Esophagus (tissue), 2 donors: ENCODE measurements around the gene FAM168B. TPM values are rescaled to one million over a fixed set of nuclear protein-coding genes. Genes with fewer than 3 reads are reported as not detected.

Experiments used
- H3K27ac ChIP-seq, 2 donors: one replicate each; pipeline ENCODE4 v1.5.1; 2013; ENCODE audit warnings: low read depth in 2 of 2, mild to moderate bottlenecking in 2 of 2, inconsistent platforms in 1 of 2, low read length in 1 of 2, moderate library complexity in 1 of 2
- H3K27me3 ChIP-seq, 2 donors: one replicate each; pipeline ENCODE4 v1.6.1; 2013; ENCODE audit warnings: low read length in 2 of 2, control low read depth in 1 of 2, mild to moderate bottlenecking in 1 of 2; ENCODE audit not compliant: insufficient read depth in 2 of 2, control insufficient read depth in 1 of 2
- H3K36me3 ChIP-seq, 2 donors: one replicate each; pipeline ENCODE4 v1.6.1; 2013; ENCODE audit warnings: low read length in 1 of 2; ENCODE audit not compliant: control insufficient read depth in 2 of 2, insufficient read depth in 2 of 2
- H3K4me1 ChIP-seq, 2 donors: one replicate each; pipeline ENCODE4 v1.6.1; 2013; ENCODE audit warnings: low read length in 1 of 2; ENCODE audit not compliant: control insufficient read depth in 2 of 2, insufficient read depth in 2 of 2
- H3K4me3 ChIP-seq, 2 donors: one replicate each; pipeline ENCODE4 v1.5.1; 2013; ENCODE audit warnings: low read length in 2 of 2, mild to moderate bottlenecking in 2 of 2, low read depth in 1 of 2, moderate library complexity in 1 of 2
- H3K9me3 ChIP-seq, 2 donors: one replicate each; pipeline ENCODE4 v1.6.1; 2013; ENCODE audit warnings: mild to moderate bottlenecking in 2 of 2, low read depth in 1 of 2, low read length in 1 of 2, moderate library complexity in 1 of 2; ENCODE audit not compliant: control insufficient read depth in 2 of 2, insufficient read depth in 1 of 2
- WGBS, 2 donors: extraction: QIAGEN DNeasy Blood & Tissue Kit; methylation state at CpG; one replicate each; pipeline ENCODE4 v1.1.7; 2013; 5-methylcytosine and 5-hydroxymethylcytosine counted together
- polyA plus RNA-seq, 2 donors: library from polyadenylated mRNA; stranded (reverse); fragments of 200-250 nt; gene quantifications; one replicate each; pipeline ENCODE4 v1.2.3, GENCODE V29; 2013
- donor health status: healthy with polysubstance abuse.
- donor health status: Bipolar disorder and iron deficiency.

Gene FAM168B
- polyA plus RNA-seq, 2 donors = 13.2 to 27.3 TPM

DNA sequence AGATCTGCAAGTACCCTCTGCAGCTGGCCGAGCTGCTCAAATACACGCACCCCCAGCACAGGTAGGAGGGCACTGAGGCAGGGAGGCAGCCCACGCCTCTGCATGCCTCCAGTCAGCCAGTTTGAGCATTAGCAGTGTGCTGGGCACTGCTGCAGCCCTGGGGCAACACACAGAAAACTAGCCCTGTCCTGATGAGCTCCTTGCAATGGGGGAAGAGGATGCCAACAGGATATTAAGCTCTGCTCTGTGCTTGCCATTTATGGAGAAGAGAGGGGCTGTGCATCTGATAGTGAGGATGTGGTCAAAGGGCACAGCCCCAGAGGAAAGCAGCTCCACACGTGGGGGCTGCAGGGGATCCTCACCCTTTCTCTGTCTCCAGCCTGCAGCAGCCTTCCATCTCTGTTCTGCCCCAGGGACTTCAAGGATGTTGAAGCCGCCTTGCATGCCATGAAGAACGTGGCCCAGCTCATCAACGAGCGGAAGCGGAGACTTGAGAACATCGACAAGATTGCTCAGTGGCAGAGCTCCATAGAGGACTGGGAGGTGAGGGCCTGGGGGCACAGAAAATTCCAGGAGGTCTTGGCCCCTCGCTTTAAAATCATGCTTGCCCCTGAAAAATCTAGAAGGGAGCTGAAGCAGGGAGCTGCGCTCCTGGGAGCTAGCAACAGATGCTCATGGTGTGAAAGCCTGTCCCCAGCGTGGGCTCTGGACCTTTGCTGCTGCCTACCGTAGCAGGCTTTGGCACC, 51.7 kb downstream of the FAM168B start:
- no peak overlapping the region for H3K27ac ChIP-seq
- H3K4me1 ChIP-seq = peaks cover 0 to 11% of the 10 kb centered on the region in 2 donors
- peaks cover 0 to 66% of the 10 kb centered on the region in 2 donors for H3K36me3 ChIP-seq
- H3K4me3 ChIP-seq = no peak overlapping the region
- whole genome bisulfite sequencing, 2 donors = 79 to 86% methylated on average over 14 of the region's 14 CpGs
- H3K27me3 ChIP-seq = no peaks in the 10 kb centered on the region
- no peaks in the 10 kb centered on the region for H3K9me3 ChIP-seq

GRCh38 chr2:131040661-131041401, 52.4 kb downstream of the FAM168B start:
- H3K4me1 ChIP-seq = peaks cover 3 to 11% of the 10 kb centered on the region in 2 donors
- H3K4me3 ChIP-seq = no peak overlapping the region
- H3K9me3 ChIP-seq = no peaks in the 10 kb centered on the region
- WGBS, 2 donors = 58 to 77% methylated on average over 23 of the region's 23 CpGs
- no peak overlapping the region for H3K27ac ChIP-seq
- peaks cover 0 to 58% of the 10 kb centered on the region in 2 donors for H3K36me3 ChIP-seq
- no peaks in the 10 kb centered on the region for H3K27me3 ChIP-seq

DNA sequence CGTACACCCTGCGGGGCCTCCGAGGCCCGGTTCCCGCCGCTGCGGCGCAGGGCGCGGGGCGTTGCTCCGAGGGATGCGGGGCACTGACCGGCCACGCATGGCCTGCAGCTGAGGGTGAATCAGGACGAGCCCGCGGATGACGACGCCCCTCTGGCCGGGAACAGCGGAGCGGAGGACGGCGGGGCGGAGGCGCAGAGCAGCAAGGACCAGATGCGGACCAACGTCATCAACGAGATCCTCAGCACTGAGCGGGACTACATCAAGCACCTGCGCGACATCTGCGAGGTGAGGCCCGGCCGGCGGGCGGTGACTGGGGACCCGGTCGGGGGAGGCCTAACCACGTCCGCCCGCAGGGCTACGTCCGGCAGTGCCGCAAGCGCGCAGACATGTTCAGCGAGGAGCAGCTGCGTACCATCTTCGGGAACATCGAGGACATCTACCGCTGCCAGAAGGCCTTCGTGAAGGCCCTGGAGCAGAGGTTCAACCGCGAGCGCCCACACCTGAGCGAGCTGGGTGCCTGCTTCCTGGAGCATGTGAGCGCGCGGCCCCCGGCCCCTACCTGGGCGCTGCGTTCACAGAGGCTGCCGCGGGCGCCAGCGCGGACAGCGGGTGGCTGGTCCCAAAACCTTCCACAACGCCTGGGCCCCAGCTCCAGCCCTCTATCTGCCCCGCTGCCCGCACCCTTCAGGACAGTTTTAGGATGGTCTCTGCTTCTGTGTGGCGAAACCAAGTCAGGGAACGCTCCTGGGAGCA, 53.2 kb downstream of the FAM168B start:
- no peaks in the 10 kb centered on the region for H3K9me3 ChIP-seq
- peaks cover 0 to 51% of the 10 kb centered on the region in 2 donors for H3K36me3 ChIP-seq
- 57 to 59% methylated on average over 73 to 75 of the region's 75 CpGs for WGBS, 2 donors
- no peak overlapping the region for H3K27ac ChIP-seq
- H3K27me3 ChIP-seq = no peaks in the 10 kb centered on the region
- H3K4me3 ChIP-seq = no peak overlapping the region
- peaks cover 9 to 11% of the 10 kb centered on the region in 2 donors for H3K4me1 ChIP-seq

- no peak overlapping the region for H3K27ac ChIP-seq
- H3K4me3 ChIP-seq = no peak overlapping the region
- peaks cover 9 to 13% of the 10 kb centered on the region in 2 donors for H3K4me1 ChIP-seq
- H3K36me3 ChIP-seq = peaks cover 0 to 46% of the 10 kb centered on the region in 2 donors
- H3K9me3 ChIP-seq = no peaks in the 10 kb centered on the region
- 78 to 81% methylated on average over 22 to 23 of the region's 23 CpGs for WGBS, 2 donors
- no peaks in the 10 kb centered on the region for H3K27me3 ChIP-seq
Measured at GRCh38 chr2:131039535-131039907, 53.7 kb downstream of the FAM168B start.

GRCh38 chr2:131039101-131039440, 54.2 kb downstream of the FAM168B start:
- peaks cover 9 to 15% of the 10 kb centered on the region in 2 donors for H3K4me1 ChIP-seq
- no peaks in the 10 kb centered on the region for H3K9me3 ChIP-seq
- H3K27ac ChIP-seq = no peak overlapping the region
- peaks cover 0 to 42% of the 10 kb centered on the region in 2 donors for H3K36me3 ChIP-seq
- 92 to 96% methylated on average over 9 of the region's 9 CpGs for WGBS, 2 donors
- H3K4me3 ChIP-seq = no peak overlapping the region
- no peaks in the 10 kb centered on the region for H3K27me3 ChIP-seq

- Histone ChIP-seq H3K4me1 (peaks cover 9 to 13% of the 10 kb centered on the region in 2 donors), H3K36me3 (peaks cover 0 to 36% of the 10 kb centered on the region in 2 donors), H3K27me3 (no peaks in the 10 kb centered on the region), H3K4me3 (no peak overlapping the region), H3K9me3 (no peaks in the 10 kb centered on the region), H3K27ac (no peak overlapping the region)
- WGBS, 2 donors = 92% methylated on average over 17 of the region's 17 CpGs
Measured at GRCh38 chr2:131038258-131039100, 54.8 kb downstream of the FAM168B start.

DNA sequence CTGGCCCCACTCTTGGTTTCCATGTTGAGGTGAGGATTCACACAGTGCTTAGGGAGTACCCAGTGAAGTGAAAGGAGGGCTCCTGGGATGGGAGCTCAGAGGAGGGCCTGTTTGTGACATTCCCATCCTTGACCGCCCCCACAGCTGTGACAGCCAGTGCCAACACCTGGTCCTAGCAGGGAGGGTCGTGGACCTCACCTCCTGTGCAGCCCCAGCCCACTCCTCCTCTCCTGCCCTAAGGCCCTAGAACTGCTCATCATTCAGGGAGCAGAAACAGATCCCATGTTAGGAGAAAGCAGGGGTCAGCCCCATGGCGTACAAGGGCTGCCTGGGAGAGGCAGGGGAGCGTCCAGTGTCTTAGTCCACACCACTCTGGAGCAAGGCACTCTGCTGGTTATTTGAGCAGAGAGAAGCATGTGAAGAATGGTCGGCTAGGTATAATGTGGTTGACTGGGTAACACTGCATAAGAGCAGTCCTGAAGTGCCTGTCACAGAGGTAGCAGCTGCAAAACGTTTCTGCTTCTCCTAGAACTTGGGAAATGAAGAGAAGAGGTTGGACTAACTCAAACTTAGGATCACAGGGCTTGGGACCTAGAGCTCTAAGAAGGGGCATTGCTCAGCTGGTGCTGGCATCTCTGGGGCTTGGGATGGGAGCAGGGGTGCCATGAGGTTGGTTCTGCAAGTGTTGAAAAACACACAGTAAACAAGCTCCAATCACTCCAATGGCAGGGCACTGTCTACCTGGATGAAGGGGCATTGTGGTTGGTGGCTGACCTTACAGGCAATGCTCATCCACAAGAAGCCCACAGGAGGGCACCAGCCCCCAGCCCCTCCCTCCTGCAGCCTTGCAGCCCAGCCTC, 55.6 kb downstream of the FAM168B start:
- peaks cover 0 to 35% of the 10 kb centered on the region in 2 donors for H3K36me3 ChIP-seq
- 71 to 76% methylated on average over 6 of the region's 6 CpGs for WGBS, 2 donors
- H3K4me3 ChIP-seq = no peak overlapping the region
- H3K9me3 ChIP-seq = no peaks in the 10 kb centered on the region
- peaks cover 9 to 13% of the 10 kb centered on the region in 2 donors for H3K4me1 ChIP-seq
- H3K27ac ChIP-seq = no peak overlapping the region
- no peaks in the 10 kb centered on the region for H3K27me3 ChIP-seq

DNA sequence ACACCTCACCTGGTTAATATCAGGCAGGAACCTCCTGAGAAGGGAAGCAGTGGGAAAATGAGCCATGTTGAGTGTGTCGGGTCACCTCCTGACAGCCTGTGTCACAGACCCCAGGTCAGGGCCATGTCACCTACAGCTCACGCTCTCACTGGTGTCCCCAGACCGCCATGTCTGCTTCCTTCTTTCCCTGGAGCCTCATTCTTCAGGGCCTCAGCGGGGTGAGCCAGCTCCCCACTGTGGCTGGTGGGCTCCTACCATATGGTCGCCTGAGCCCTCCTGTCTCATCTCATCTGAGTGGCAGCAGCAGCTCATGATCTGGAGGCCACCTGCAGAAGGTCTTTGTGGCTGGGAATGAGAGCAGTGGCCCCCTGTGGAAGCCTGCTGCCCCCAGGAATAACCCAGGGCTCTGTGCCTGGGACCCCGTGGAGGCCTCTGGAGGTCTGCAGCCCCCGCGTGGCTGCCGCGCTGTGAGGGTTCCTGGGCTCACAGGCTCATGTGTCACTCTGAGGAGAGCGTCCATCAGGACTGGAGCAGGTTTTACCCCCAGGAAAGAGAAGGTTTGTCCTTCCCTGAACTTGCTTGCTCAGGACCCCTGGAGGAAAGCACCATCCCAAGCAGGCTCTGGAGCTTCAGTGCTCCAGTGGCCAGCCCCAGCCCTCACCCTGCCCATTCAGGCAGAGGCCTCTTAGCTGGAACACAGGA, 56.4 kb downstream of the FAM168B start:
- Histone ChIP-seq H3K9me3 (no peaks in the 10 kb centered on the region), H3K4me1 (peaks cover 9 to 11% of the 10 kb centered on the region in 2 donors), H3K27me3 (no peaks in the 10 kb centered on the region), H3K27ac (no peak overlapping the region), H3K36me3 (peaks cover 0 to 35% of the 10 kb centered on the region in 2 donors), H3K4me3 (no peak overlapping the region)
- WGBS, 2 donors = 91 to 95% methylated on average over 11 of the region's 11 CpGs
